HEK293 (cell line): Measurements from ENCODE around the gene RFNG.
A peak's percentile ranks its signal among the peaks of the same experiment; 100 is the strongest.

Experiments
- EGR2 ChIP-seq: fragments of 450-650 bp; formaldehyde crosslinking; IDR thresholded peaks from 2 replicates; pipeline ENCODE4 v1.5.1; 2016; ENCODE audit warnings: low read depth, missing biosample characterization, missing genetic modification characterization
- HOXA7 ChIP-seq: sonication (generic); formaldehyde crosslinking; IDR thresholded peaks from 2 replicates; pipeline ENCODE4 v1.8.1; 2022; ENCODE audit warnings: missing genetic modification reagents, borderline replicate concordance
- HOXC10 ChIP-seq: sonication (generic); formaldehyde crosslinking; IDR thresholded peaks from 2 replicates; pipeline ENCODE4 v1.8.1; 2023; ENCODE audit warnings: mild to moderate bottlenecking, missing genetic modification reagents
- IKZF3 ChIP-seq: fragments of 450-650 bp; IDR thresholded peaks from 2 replicates; pipeline ENCODE4 v1.5.0; 2018; ENCODE audit warnings: missing biosample characterization, mild to moderate bottlenecking, missing genetic modification characterization, moderate library complexity
- KLF1 ChIP-seq: fragments of 450-650 bp; formaldehyde crosslinking; IDR thresholded peaks from 2 replicates; pipeline ENCODE4 v1.5.1; 2016; ENCODE audit warnings: missing biosample characterization, missing genetic modification characterization
- PRDM1 ChIP-seq: fragments of 450-650 bp; formaldehyde crosslinking; IDR thresholded peaks from 2 replicates; pipeline ENCODE4; 2016; ENCODE audit warnings: missing biosample characterization, missing genetic modification characterization
- PRDM10 ChIP-seq: fragments of 450-650 bp; formaldehyde crosslinking; IDR thresholded peaks from 2 replicates; pipeline ENCODE4 v1.5.1; 2016; ENCODE audit warnings: missing biosample characterization, missing genetic modification characterization
- SP3 ChIP-seq: fragments of 450-650 bp; formaldehyde crosslinking; IDR thresholded peaks from 2 replicates; pipeline ENCODE4 v1.5.1; 2016; ENCODE audit warnings: missing biosample characterization, missing genetic modification characterization
- ZBTB26 ChIP-seq: fragments of 450-650 bp; formaldehyde crosslinking; optimal IDR thresholded peaks from 2 replicates; pipeline ENCODE3; 2016; ENCODE audit warnings: missing biosample characterization, mild to moderate bottlenecking, missing genetic modification characterization
- ZIC2 ChIP-seq: fragments of 450-650 bp; formaldehyde crosslinking; IDR thresholded peaks from 2 replicates; pipeline ENCODE4 v1.5.1; 2016; ENCODE audit warnings: missing biosample characterization, missing genetic modification characterization
- ZNF140 ChIP-seq: fragments of 450-650 bp; formaldehyde crosslinking; IDR thresholded peaks from 2 replicates; pipeline ENCODE4 v1.5.1; 2016; ENCODE audit warnings: missing biosample characterization, missing genetic modification characterization
- ZNF19 ChIP-seq: fragments of 450-650 bp; formaldehyde crosslinking; IDR thresholded peaks from 2 replicates; pipeline ENCODE4; 2016; ENCODE audit warnings: missing biosample characterization, missing genetic modification characterization, low read depth
- ZNF221 ChIP-seq: fragments of 450-650 bp; formaldehyde crosslinking; IDR thresholded peaks from 2 replicates; pipeline ENCODE4 v1.5.1; 2017; ENCODE audit warnings: missing biosample characterization, missing genetic modification characterization, borderline replicate concordance
- ZNF292 ChIP-seq: fragments of 450-650 bp; formaldehyde crosslinking; IDR thresholded peaks from 2 replicates; pipeline ENCODE4 v1.5.1; 2016; ENCODE audit warnings: low read depth, missing biosample characterization, missing genetic modification characterization, borderline replicate concordance
- ZNF404 ChIP-seq: fragments of 450-650 bp; formaldehyde crosslinking; IDR thresholded peaks from 2 replicates; pipeline ENCODE4 v1.5.1; 2017; ENCODE audit warnings: missing biosample characterization, missing genetic modification characterization
- ZNF501 ChIP-seq: fragments of 450-650 bp; formaldehyde crosslinking; IDR thresholded peaks from 2 replicates; pipeline ENCODE4 v1.5.1; 2016; ENCODE audit warnings: missing biosample characterization, missing genetic modification characterization
- ZNF621 ChIP-seq: fragments of 450-650 bp; formaldehyde crosslinking; IDR thresholded peaks from 2 replicates; pipeline ENCODE4 v1.5.1; 2017; ENCODE audit warnings: missing biosample characterization, missing genetic modification characterization
- ZNF670 ChIP-seq: fragments of 450-650 bp; formaldehyde crosslinking; IDR thresholded peaks from 2 replicates; pipeline ENCODE4 v1.5.1; 2016; ENCODE audit warnings: missing biosample characterization, missing genetic modification characterization, low read depth
- ZNF692 ChIP-seq: fragments of 450-650 bp; formaldehyde crosslinking; IDR thresholded peaks from 2 replicates; pipeline ENCODE4 v1.5.1; 2016; ENCODE audit warnings: missing biosample characterization, missing genetic modification characterization
- ZNF747 ChIP-seq: fragments of 450-650 bp; formaldehyde crosslinking; IDR thresholded peaks from 2 replicates; pipeline ENCODE4 v1.5.1; 2016; ENCODE audit warnings: missing biosample characterization, missing genetic modification characterization
- ZNF792 ChIP-seq: fragments of 450-650 bp; formaldehyde crosslinking; IDR thresholded peaks from 2 replicates; pipeline ENCODE4 v1.5.1; 2016; ENCODE audit warnings: missing biosample characterization, missing genetic modification characterization
- ZSCAN4 ChIP-seq: fragments of 450-650 bp; formaldehyde crosslinking; IDR thresholded peaks from 2 replicates; pipeline ENCODE4 v1.5.1; 2017; ENCODE audit warnings: missing biosample characterization, missing genetic modification characterization
- ZXDB ChIP-seq: fragments of 450-650 bp; formaldehyde crosslinking; IDR thresholded peaks from 2 replicates; pipeline ENCODE4 v1.5.1; 2016; ENCODE audit warnings: missing biosample characterization, missing genetic modification characterization
- TF ChIP-seq, protein P1 (sequence below): fragments of 450-650 bp; formaldehyde crosslinking; IDR thresholded peaks from 2 replicates; pipeline ENCODE4 v1.5.1; 2016; ENCODE audit warnings: missing biosample characterization, missing genetic modification characterization
- TF ChIP-seq, protein P2 (sequence below): fragments of 450-650 bp; formaldehyde crosslinking; IDR thresholded peaks from 2 replicates; pipeline ENCODE4 v1.5.1; 2016; ENCODE audit warnings: missing biosample characterization, missing genetic modification characterization
- TF ChIP-seq, protein P3 (sequence below): fragments of 450-650 bp; formaldehyde crosslinking; IDR thresholded peaks from 2 replicates; pipeline ENCODE4; 2016; ENCODE audit warnings: missing biosample characterization, missing genetic modification characterization

The RFNG gene

GRCh38 chr17:82098939-82099763 lies 47.5 kb upstream of the RFNG start (continued):
- TF ChIP-seq ZBTB26 (peak; percentile 88), ZNF692 (tag by site-specific recombination) (peak; percentile 15; the same call in 1 of the 2 replicates), HOXA7 (CRISPR knock-in tag) (no peak), ZNF501 (peak; percentile 53; the same call in 1 of the 2 replicates), ZNF747 (tag by site-specific recombination) (no peak), ZNF221 (no peak), IKZF3 (tag by site-specific recombination) (no peak), ZXDB (no peak), PRDM10 (peak; percentile 35; the same call in 1 of the 2 replicates), ZNF792 (tag by site-specific recombination) (no peak), ZNF670 (tag by site-specific recombination) (no peak), ZNF404 (tag by site-specific recombination) (no peak), ZNF292 (tag by site-specific recombination) (no peak), HOXC10 (CRISPR knock-in tag) (no peak), PRDM1 (tag by site-specific recombination) (no peak), SP3 (peak; percentile 60), ZNF19 (tag by site-specific recombination) (no peak), KLF1 (tag by site-specific recombination) (peak; percentile 74), ZNF621 (tag by site-specific recombination) (no peak), EGR2 (tag by site-specific recombination) (peak; percentile 59), ZNF140 (no peak), ZSCAN4 (tag by site-specific recombination) (no peak), ZIC2 (tag by site-specific recombination) (peak; percentile 87; the same call in 1 of the 2 replicates)
- TF ChIP-seq, protein P1, sequence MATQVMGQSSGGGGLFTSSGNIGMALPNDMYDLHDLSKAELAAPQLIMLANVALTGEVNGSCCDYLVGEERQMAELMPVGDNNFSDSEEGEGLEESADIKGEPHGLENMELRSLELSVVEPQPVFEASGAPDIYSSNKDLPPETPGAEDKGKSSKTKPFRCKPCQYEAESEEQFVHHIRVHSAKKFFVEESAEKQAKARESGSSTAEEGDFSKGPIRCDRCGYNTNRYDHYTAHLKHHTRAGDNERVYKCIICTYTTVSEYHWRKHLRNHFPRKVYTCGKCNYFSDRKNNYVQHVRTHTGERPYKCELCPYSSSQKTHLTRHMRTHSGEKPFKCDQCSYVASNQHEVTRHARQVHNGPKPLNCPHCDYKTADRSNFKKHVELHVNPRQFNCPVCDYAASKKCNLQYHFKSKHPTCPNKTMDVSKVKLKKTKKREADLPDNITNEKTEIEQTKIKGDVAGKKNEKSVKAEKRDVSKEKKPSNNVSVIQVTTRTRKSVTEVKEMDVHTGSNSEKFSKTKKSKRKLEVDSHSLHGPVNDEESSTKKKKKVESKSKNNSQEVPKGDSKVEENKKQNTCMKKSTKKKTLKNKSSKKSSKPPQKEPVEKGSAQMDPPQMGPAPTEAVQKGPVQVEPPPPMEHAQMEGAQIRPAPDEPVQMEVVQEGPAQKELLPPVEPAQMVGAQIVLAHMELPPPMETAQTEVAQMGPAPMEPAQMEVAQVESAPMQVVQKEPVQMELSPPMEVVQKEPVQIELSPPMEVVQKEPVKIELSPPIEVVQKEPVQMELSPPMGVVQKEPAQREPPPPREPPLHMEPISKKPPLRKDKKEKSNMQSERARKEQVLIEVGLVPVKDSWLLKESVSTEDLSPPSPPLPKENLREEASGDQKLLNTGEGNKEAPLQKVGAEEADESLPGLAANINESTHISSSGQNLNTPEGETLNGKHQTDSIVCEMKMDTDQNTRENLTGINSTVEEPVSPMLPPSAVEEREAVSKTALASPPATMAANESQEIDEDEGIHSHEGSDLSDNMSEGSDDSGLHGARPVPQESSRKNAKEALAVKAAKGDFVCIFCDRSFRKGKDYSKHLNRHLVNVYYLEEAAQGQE (tag by site-specific recombination) = no peak
- TF ChIP-seq, protein P2, sequence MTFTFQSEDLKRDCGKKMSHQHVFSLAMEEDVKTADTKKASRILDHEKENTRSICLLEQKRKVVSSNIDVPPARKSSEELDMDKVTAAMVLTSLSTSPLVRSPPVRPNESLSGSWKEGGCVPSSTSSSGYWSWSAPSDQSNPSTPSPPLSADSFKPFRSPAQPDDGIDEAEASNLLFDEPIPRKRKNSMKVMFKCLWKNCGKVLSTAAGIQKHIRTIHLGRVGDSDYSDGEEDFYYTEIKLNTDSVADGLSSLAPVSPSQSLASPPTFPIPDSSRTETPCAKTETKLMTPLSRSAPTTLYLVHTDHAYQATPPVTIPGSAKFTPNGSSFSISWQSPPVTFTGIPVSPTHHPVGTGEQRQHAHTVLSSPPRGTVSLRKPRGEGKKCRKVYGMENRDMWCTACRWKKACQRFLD (tag by site-specific recombination) = no peak
- TF ChIP-seq, protein P3, sequence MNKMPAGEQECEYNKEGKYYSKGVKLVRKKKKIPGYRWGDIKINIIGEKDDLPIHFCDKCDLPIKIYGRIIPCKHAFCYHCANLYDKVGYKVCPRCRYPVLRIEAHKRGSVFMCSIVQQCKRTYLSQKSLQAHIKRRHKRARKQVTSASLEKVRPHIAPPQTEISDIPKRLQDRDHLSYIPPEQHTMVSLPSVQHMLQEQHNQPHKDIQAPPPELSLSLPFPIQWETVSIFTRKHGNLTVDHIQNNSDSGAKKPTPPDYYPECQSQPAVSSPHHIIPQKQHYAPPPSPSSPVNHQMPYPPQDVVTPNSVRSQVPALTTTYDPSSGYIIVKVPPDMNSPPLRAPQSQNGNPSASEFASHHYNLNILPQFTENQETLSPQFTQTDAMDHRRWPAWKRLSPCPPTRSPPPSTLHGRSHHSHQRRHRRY (tag by site-specific recombination) = no peak
